CD4-positive, alpha-beta T cell treated with Interleukin-4 for 4 hours (primary cell): ENCODE data around the gene MSH2.
A peak's percentile ranks its signal among the peaks of the same experiment; 100 is the strongest.
"Not testable (repeated sequence)": the region's sequence is repeated elsewhere in the genome, so short reads cannot be mapped to it uniquely, and the experiment has no call there.

ENCODE experiments used
- DNase-seq: peaks from one replicate; pipeline ENCODE4 v3.0.0-alpha.2; 2020

MSH2 gene

DNA sequence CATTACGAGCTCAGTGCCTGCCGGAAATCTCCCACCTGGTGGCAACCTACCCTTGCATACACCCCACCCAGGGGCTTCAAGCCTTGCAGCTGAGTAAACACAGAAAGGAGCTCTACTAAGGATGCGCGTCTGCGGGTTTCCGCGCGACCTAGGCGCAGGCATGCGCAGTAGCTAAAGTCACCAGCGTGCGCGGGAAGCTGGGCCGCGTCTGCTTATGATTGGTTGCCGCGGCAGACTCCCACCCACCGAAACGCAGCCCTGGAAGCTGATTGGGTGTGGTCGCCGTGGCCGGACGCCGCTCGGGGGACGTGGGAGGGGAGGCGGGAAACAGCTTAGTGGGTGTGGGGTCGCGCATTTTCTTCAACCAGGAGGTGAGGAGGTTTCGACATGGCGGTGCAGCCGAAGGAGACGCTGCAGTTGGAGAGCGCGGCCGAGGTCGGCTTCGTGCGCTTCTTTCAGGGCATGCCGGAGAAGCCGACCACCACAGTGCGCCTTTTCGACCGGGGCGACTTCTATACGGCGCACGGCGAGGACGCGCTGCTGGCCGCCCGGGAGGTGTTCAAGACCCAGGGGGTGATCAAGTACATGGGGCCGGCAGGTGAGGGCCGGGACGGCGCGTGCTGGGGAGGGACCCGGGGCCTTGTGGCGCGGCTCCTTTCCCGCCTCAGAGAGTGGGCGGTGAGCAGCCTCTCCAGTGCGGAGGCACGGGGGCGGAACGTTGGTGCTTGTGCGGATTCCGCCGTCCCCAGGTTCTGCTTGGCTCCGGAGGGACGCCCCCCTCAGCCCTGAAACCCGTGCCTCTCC, at the start of gene MSH2:
Gene MSH2, plus strand, starts transcription at position 352 of the 804 bp plus-strand sequence. Its CDS starts 36 bp downstream, at position 388.
- DNase-seq: peak; percentile 91

DNA sequence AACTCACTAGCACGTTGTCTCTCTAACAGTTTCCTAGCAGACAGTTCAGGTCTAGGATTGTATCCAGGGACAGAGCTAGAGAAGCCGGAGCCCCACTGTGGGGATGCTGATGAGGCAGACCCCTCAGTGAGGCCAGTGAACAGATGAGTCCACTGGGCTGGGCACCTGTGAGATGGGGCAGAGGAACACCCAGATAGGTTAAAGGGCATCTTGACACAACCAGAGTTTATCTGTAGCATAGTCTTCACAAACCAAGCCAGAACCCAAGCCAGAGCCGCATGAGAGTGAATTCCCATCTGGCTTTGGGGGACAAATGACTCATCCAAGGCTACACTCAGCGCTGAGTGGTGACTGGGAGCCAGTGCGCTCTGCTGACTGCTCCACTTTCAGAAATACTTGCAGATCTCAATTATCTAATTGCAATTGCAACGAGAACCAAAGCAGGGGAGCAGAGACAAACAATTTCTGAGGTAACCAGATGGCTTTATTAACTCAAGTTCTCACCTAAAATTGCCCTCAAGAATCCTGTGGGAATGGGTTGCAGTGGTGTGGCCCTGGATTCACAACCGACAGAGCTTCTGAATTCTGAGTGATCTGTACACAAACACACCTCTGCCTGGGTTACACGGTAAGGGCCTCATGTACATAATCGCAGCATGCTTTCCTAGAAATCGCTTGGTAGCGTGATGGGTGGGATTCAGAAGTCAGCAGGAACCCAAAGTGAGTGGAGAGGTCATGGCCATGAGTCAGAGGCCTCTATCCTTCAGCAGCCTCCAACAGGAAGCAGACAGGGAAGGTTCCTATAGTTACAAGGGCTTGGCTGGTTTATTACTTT, 48.7 kb upstream of the MSH2 start:
- no peak for DNase-seq

- no peak for DNase-seq
Measured at GRCh38 chr2:47354848-47355204, 48.1 kb upstream of the MSH2 start.

GRCh38 chr2:47357483-47357882, 45.5 kb upstream of the MSH2 start:
- no peak for DNase-seq

DNA sequence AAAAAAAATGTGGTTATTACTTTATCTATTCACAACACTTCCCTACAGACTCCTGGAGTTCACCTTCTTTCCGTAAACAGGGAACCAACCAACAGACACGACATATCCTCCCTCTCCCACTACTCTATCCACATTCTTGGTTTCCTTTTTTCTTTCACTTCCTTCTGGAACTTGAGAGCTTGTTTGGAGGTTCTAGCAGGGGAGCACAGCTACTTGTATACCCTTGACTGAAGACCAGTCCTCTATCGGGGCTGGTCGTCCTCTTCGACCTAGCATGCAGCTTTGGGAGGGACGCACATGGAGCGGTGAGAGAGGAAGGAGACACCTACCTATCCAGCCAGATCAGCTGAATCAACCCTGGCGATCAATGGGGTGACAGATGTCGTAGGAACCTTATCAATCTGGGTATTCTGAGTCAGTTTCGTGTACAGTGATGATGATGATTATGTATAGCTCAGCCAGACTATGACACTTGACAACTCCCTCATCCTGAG, 43.5 kb upstream of the MSH2 start:
- no peak for DNase-seq

DNA sequence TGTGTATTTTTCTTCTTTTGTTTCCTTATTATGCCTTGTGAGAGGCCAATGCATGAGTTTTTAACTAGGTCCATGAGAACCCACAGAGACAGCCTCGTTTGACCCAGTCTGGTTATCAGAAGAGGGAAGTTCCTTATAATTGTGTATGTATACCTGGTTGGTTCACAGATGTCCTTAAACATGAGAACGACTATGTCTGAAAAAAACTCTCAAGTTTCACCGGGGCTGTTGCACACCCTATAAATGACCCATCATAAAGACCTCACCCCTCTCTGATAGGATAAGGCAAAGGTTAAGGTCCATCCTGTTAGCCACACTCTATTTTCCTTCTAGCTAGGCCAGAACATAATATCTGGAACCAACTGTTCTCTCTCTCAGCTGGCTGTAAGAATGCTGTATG, 42.7 kb upstream of the MSH2 start:
- DNase-seq: no peak

DNA sequence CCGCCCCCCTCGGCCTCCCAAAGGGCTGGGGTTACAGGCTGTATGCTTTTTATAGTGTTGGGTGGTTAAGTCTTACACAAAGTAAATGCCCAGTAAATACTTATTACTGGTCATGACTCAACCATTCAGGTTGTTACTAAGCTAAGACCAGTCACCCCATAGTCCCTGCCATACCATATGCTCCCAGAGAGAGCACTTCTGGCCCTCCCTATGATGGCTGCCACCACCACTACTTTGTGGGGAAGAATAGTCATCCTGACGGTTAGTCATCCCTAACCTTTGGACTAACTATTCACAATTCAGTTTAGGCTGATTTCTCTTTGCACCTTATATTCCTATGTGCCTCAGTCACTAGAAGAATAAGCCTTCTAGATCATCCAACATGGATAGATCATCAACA, 42.0 kb upstream of the MSH2 start:
- DNase-seq: no peak

- not testable (repeated sequence) for DNase-seq
Measured at GRCh38 chr2:47361505-47362229, 41.3 kb upstream of the MSH2 start.

GRCh38 chr2:47373747-47374146, 29.2 kb upstream of the MSH2 start:
- DNase-seq: no peak

GRCh38 chr2:47375307-47375706, 27.6 kb upstream of the MSH2 start:
- DNase-seq: no peak

- DNase-seq: no peak
Measured at GRCh38 chr2:47379384-47379783, 23.6 kb upstream of the MSH2 start.

- DNase-seq: no peak
Measured at GRCh38 chr2:47381408-47381807, 21.5 kb upstream of the MSH2 start.

GRCh38 chr2:47386551-47386950, 16.4 kb upstream of the MSH2 start:
- no peak for DNase-seq

- DNase-seq: no peak
Measured at GRCh38 chr2:47388888-47389287, 14.1 kb upstream of the MSH2 start.

DNA sequence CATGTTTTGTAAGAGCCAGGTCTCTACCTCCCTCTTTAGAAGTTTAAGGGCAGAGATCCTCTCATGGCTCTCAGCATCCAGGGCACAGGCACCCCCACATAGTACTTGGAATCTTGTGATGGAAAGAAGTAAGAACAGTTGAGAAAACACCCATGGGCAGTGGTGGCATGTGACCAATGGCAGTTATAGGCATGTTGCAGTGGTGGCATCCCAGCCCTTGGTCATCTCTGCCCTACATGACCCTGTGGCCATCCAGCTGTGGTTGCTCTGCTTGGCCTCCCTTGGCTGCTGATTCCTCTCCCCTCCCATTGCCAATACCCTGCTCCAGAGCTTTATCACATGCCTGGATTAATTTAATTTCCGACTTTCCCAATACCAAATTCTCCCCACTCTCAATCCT, 13.3 kb upstream of the MSH2 start:
- DNase-seq: no peak

- DNase-seq: no peak
Measured at GRCh38 chr2:47401789-47402554, 984 bp upstream of the MSH2 start.

DNA sequence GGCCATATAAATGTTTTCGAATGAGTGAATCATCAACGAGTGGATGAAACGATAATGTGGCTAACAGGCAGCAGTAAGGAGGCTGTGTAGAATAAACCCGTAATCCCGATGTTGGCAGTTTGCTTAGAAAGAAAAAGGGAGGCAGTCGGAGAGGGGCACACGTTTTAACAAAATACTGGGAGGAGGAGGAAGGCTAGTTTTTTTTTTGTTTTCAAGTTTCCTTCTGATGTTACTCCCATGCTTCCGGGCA, 476 bp upstream of the MSH2 start:
- no peak for DNase-seq

GRCh38 chr2:47403609-47404193, 745 bp downstream of the MSH2 start:
- DNase-seq: no peak

GRCh38 chr2:47404356-47404755, 1.4 kb downstream of the MSH2 start:
- no peak for DNase-seq

DNA sequence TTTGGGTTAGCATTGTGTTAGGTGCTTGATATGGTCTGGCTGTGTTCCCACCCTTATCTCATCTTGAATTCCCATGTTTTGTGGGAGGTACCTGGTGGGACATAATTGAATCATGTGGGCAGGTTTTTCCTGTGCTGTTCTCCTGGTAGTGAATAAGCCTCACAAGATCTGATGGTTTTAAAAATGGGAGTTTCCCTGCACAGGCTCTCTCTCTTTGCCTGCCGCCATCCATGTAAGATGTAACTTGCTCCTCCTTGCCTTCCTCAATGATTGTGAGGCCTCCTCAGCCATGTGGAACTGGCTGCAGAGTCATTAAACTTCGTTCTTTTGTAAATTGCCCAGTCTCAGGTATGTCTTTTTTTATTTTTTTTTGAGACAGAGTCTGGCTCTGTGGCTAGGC, 2.8 kb downstream of the MSH2 start:
- no peak for DNase-seq

DNA sequence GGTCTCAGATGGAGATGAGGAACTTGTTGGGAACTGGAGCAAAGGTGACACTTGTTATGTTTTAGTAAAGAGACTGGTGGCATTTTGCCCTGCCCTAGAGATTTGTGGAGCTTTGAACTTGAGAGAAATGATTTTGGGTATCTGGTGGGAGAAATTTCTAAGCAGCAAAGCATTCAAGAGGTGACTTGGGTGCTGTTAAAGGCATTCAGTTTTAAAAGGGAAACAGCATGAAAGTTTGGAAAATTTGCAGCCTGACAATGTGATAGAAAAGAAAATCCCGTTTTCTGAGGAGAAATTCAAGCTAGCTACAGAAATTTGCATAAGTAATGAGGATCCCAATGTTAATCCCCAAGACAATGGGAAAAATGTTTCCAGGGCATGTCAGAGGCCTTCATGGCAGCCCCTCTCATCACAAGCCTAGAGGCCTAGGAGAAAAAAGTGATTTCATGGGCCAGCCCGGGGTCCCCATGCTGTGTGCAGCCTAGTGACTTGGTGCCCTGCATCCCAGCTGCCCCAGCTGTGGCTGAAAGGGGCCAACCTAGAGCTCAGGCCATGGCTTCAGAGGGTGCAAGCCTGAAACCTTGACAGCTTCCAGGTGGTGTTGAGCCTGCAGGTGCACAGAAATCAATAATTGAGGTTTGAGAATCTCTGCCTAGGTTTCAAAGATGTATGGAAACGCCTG, 3.8 kb downstream of the MSH2 start:
- DNase-seq: not testable (repeated sequence)

- not testable (repeated sequence) for DNase-seq
Measured at GRCh38 chr2:47407976-47408375, 5.0 kb downstream of the MSH2 start.
